ENCODE results near the gene RARRES1.
A peak's percentile ranks its signal among the peaks of the same experiment; 100 is the strongest.

The RARRES1 gene

GRCh38 chr3:158731938-158732855 is at the start of gene RARRES1:
Gene RARRES1, minus strand, starts transcription at chr3:158732457. Its CDS starts 42 bp downstream, at chr3:158732415.
- DNase-seq = peak; percentile 6

- DNase-seq = no peak
Measured at GRCh38 chr3:158781849-158782248, 49.6 kb upstream of the RARRES1 start.

GRCh38 chr3:158781191-158781590 is 48.9 kb upstream of the RARRES1 start:
- no peak for DNase-seq

- no peak for DNase-seq
Measured at GRCh38 chr3:158780766-158781165, 48.5 kb upstream of the RARRES1 start.

- no peak for DNase-seq
Measured at GRCh38 chr3:158777161-158777873, 45.1 kb upstream of the RARRES1 start.

- no peak for DNase-seq
Measured at GRCh38 chr3:158776531-158776930, 44.3 kb upstream of the RARRES1 start.

GRCh38 chr3:158775426-158776410 is 43.5 kb upstream of the RARRES1 start:
- DNase-seq = no peak

- DNase-seq = no peak
Measured at GRCh38 chr3:158774965-158775364, 42.7 kb upstream of the RARRES1 start.

GRCh38 chr3:158773845-158774830 is 41.9 kb upstream of the RARRES1 start:
- no peak for DNase-seq

- DNase-seq = no peak
Measured at GRCh38 chr3:158773166-158773565, 40.9 kb upstream of the RARRES1 start.

- no peak for DNase-seq
Measured at GRCh38 chr3:158771982-158772381, 39.7 kb upstream of the RARRES1 start.

- no peak for DNase-seq
Measured at GRCh38 chr3:158771577-158771976, 39.3 kb upstream of the RARRES1 start.

GRCh38 chr3:158770741-158771350 is 38.6 kb upstream of the RARRES1 start:
- DNase-seq = no peak

GRCh38 chr3:158769952-158770740 is 37.9 kb upstream of the RARRES1 start:
- no peak for DNase-seq

GRCh38 chr3:158769549-158769948 is 37.3 kb upstream of the RARRES1 start:
- no peak for DNase-seq

GRCh38 chr3:158768881-158769543 is 36.8 kb upstream of the RARRES1 start:
- no peak for DNase-seq

GRCh38 chr3:158768361-158768787 is 36.1 kb upstream of the RARRES1 start:
- no peak for DNase-seq

- DNase-seq = no peak
Measured at GRCh38 chr3:158766364-158766763, 34.1 kb upstream of the RARRES1 start.

- DNase-seq = no peak
Measured at GRCh38 chr3:158765518-158766205, 33.4 kb upstream of the RARRES1 start.

Measured in NCI-H774 (cell line).